ENCODE results near the gene SSTR4. TPM values are rescaled to one million over a fixed set of nuclear protein-coding genes. Genes with fewer than 3 reads are reported as not detected.

SSTR4 gene
- total and polyA plus RNA-seq, 9 of the 15 experiments (the other 6 are each of a cell fraction or from before 2014, with no cell fraction given), result not detected

- Histone ChIP-seq H3K36me3 (ENCODE audit: control insufficient read depth, insufficient read depth, low read length) (no peaks in the 10 kb centered on the region), H3K27ac (ENCODE audit: extremely low read depth, low read depth, low read length) (no peak overlapping the region), H3K9ac (ENCODE audit: insufficient read depth in 1 of 2, low read depth in 2 of 2, low read length in 2 of 2) (no peak overlapping the region), H3K4me2 (ENCODE audit: insufficient read depth, low read length) (no peak overlapping the region), H4K20me1 (replicated peaks; ENCODE audit: control insufficient read depth, insufficient read depth, low read length) (no peaks in the 10 kb centered on the region), H2AFZ (ENCODE audit: low read depth, low read length) (no peak overlapping the region), H3K4me1 (replicated peaks in 1 of 2; ENCODE audit: control insufficient read depth in 2 of 2, insufficient read depth in 2 of 2, low read length in 2 of 2) (no peaks in the 10 kb centered on the region; a peak in 2 of 5 replicates), H3K27me3 (ENCODE audit: control insufficient read depth in 2 of 2, insufficient read depth in 2 of 2, low read length in 2 of 2) (no peaks in the 10 kb centered on the region), H3K9me3 (replicated peaks; ENCODE audit: control insufficient read depth, insufficient read depth, low read depth, low read length) (no peaks in the 10 kb centered on the region), H3K4me3 (no peak overlapping the region), H3K79me2 (ENCODE audit: control insufficient read depth, insufficient read depth, low read length) (no peaks in the 10 kb centered on the region), H3K9me1 (ENCODE audit: control insufficient read depth, insufficient read depth, low read length) (no peaks in the 10 kb centered on the region)
- ChIA-PET CTCF (ENCODE audit: low intra/inter-chr PET ratio) (no interaction called here), POLR2A (interaction anchor here (0.6 kb wide), 1 partner anchor 312 kb away, joined by 3 read pairs; no protein-coding TSS in a partner anchor)
- 19% methylated on average over 2 of the region's 2 CpGs for WGBS (ENCODE audit: insufficient coverage, low coverage, missing lambda C conversion rate)
- ATAC-seq, result no peak
- in situ Hi-C loops (cut with MboI), result no loop called here
- intact Hi-C loops (cut with micrococcal nuclease), result no loop called here
- BruUV-seq (replicated peaks), result no TSS peak
- FAIRE-seq, result no peak
- no peak for TF ChIP-seq TSC22D4 (tag; IDR thresholded peaks at IDR 0.05)
- TF ChIP-seq RBM15 (IDR thresholded peaks at IDR 0.05; ENCODE audit: insufficient read depth, low read length), result no peak
- TF ChIP-seq ZNF316 (IDR thresholded peaks at IDR 0.05), result no peak
- no peak for TF ChIP-seq SNRNP70 (optimal IDR thresholded peaks at IDR 0.05; ENCODE audit: low read depth, low read length)
- no peak for TF ChIP-seq ZNF586 (CRISPR knock-in tag; conservative IDR thresholded peaks at IDR 0.05)
- no peak for TF ChIP-seq PHB2 (IDR thresholded peaks at IDR 0.05; ENCODE audit: low read depth)
- no peak for TF ChIP-seq STAT5B (CRISPR knock-in tag; IDR thresholded peaks at IDR 0.05)
- no peak for TF ChIP-seq TAF7 (tag; IDR thresholded peaks at IDR 0.05)
- TF ChIP-seq HOXB6 (CRISPR knock-in tag; IDR thresholded peaks at IDR 0.05; ENCODE audit: borderline replicate concordance), result no peak
- no peak for TF ChIP-seq BCOR (IDR thresholded peaks at IDR 0.05)
- TF ChIP-seq TAL1 (IDR thresholded peaks at IDR 0.05), result no peak
- no peak for TF ChIP-seq YY1 (IDR thresholded peaks at IDR 0.05; ENCODE audit: borderline replicate concordance in 1 of 3, control insufficient read depth in 1 of 3, extremely low read depth in 1 of 3, insufficient read depth in 3 of 3, insufficient read length in 1 of 3, insufficient replicate concordance in 2 of 3, low read depth in 1 of 3, low read length in 2 of 3)
- no peak for TF ChIP-seq HBP1 (CRISPR knock-in tag; IDR thresholded peaks at IDR 0.05)
- TF ChIP-seq MCM2 (IDR thresholded peaks at IDR 0.05; ENCODE audit: low read depth), result no peak
- TF ChIP-seq, protein P1, sequence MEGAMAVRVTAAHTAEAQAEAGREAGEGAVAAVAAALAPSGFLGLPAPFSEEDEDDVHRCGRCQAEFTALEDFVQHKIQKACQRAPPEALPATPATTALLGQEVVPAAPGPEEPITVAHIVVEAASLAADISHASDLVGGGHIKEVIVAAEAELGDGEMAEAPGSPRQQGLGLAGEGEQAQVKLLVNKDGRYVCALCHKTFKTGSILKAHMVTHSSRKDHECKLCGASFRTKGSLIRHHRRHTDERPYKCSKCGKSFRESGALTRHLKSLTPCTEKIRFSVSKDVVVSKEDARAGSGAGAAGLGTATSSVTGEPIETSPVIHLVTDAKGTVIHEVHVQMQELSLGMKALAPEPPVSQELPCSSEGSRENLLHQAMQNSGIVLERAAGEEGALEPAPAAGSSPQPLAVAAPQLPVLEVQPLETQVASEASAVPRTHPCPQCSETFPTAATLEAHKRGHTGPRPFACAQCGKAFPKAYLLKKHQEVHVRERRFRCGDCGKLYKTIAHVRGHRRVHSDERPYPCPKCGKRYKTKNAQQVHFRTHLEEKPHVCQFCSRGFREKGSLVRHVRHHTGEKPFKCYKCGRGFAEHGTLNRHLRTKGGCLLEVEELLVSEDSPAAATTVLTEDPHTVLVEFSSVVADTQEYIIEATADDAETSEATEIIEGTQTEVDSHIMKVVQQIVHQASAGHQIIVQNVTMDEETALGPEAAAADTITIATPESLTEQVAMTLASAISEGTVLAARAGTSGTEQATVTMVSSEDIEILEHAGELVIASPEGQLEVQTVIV (CRISPR knock-in tag; IDR thresholded peaks at IDR 0.05; ENCODE audit: borderline replicate concordance), result no peak
- TF ChIP-seq SMAD1 (IDR thresholded peaks at IDR 0.05; ENCODE audit: low read depth, low read length, partially characterized antibody), result no peak
- TF ChIP-seq EHMT2 (IDR thresholded peaks at IDR 0.05), result no peak
- TF ChIP-seq CHD4 (IDR thresholded peaks at IDR 0.05; ENCODE audit: insufficient read depth, insufficient replicate concordance, low read depth, low read length, poor library complexity, severe bottlenecking), result no peak
- DNase-seq (ENCODE audit: extremely low read depth in 1 of 4, low spot score in 3 of 4), result no peak
Observed at GRCh38 chr20:23008667-23009066, 26.4 kb upstream of the SSTR4 start.
